Naive thymus-derived CD8-positive, alpha-beta T cell (primary cell): ENCODE results near the gene RANBP10. TPM values are rescaled to one million over a fixed set of nuclear protein-coding genes. Genes with fewer than 3 reads are reported as not detected.
"Not testable (repeated sequence)": the region's sequence is repeated elsewhere in the genome, so short reads cannot be mapped to it uniquely, and the experiment has no call there.

ENCODE experiments used
- ATAC-seq, 2 donors: fragments of 150-1000 bp; cut with Tn5 transposase in 1 of 2; sonication (Bioruptor Pico), chemical (Tn5 transposase) in 1 of 2; 1 replicate in 1 of 2; 2 replicates in 1 of 2; pipeline ENCODE4 v1.10.0; 2021; ENCODE audit warnings: mild to moderate bottlenecking in 2 of 2, moderate library complexity in 2 of 2
- POLR2A ChIA-PET: fragments of 350-600 bp; sonication (Branson Sonifier 250); formaldehyde crosslinking; loops from one replicate; lab custom pipeline; 2021; ENCODE audit warnings: antibody characterized with exemption; lab: Charles Lee
- DNase-seq, 10 donors: peaks; one replicate each; pipeline versions ENCODE4 v3.0.0 to v3.0.0-alpha.2; 2020 to 2022
- H3K27ac Mint-ChIP-seq, 10 donors: one replicate each; pipeline ENCODE4 v1.8.0; 2020 to 2022; ENCODE audit warnings: mild to moderate bottlenecking in 10 of 10, mixed read lengths in 10 of 10, moderate library complexity in 4 of 10, inconsistent platforms in 1 of 10
- H3K27me3 Mint-ChIP-seq, 5 donors: one replicate each; pipeline ENCODE4 v1.8.0; 2021 to 2022; ENCODE audit warnings: mixed read lengths in 5 of 5
- H3K36me3 Mint-ChIP-seq, 3 donors: one replicate each; pipeline ENCODE4 v1.8.0; 2020 to 2022; ENCODE audit warnings: mixed read lengths in 3 of 3, mild to moderate bottlenecking in 2 of 3, inconsistent platforms in 1 of 3
- H3K4me1 Mint-ChIP-seq, 4 donors: one replicate each; pipeline ENCODE4 v1.8.0; 2021 to 2022; ENCODE audit warnings: mixed read lengths in 4 of 4
- H3K4me3 Mint-ChIP-seq, 10 donors: one replicate each; pipeline ENCODE4 v1.8.0; 2020 to 2022; ENCODE audit warnings: mild to moderate bottlenecking in 10 of 10, mixed read lengths in 10 of 10, moderate library complexity in 6 of 10, inconsistent platforms in 1 of 10
- H3K9me3 Mint-ChIP-seq, 9 donors: one replicate each; pipeline ENCODE4 v1.8.0; 2020 to 2022; ENCODE audit warnings: mixed read lengths in 9 of 9, mild to moderate bottlenecking in 3 of 9, inconsistent platforms in 1 of 9, moderate library complexity in 1 of 9
- polyA plus RNA-seq, 3 donors: library from polyadenylated mRNA; unstranded; fragments of 300-500 nt; fragmentation: Illumina TruSeq; gene quantifications; one replicate each; pipeline ENCODE4 v1.2.3, GENCODE V29; 2021
- total RNA-seq, 8 experiments: library from RNA in 2 of 8; stranded (reverse) in 2 of 8; gene quantifications; one replicate each; pipeline ENCODE4 v1.2.3 and lab custom pipeline; 2021 to 2026

The RANBP10 gene
- total and polyA plus RNA-seq, 5 experiments from 2014 or later: 5.8 to 23.6 (median 13.8) TPM

GRCh38 chr16:67702130-67702529 lies 104.2 kb downstream of the RANBP10 start:
- Mint-ChIP-seq H3K9me3 (no peaks in the 10 kb centered on the region), H3K4me1 (peaks cover 10 to 30% (median 19%) of the 10 kb centered on the region in 4 donors), H3K36me3 (peaks cover 0 to 8% (median 2%) of the 10 kb centered on the region in 3 donors), H3K4me3 (no peak overlapping the region), H3K27ac (peak overlapping the region in 2 of 10 donors; percentile 14 to 15), H3K27me3 (no peaks in the 10 kb centered on the region)
- POLR2A ChIA-PET: no interaction called here
- ATAC-seq (no peak), DNase-seq (no peak)

GRCh38 chr16:67701420-67701819 lies 104.9 kb downstream of the RANBP10 start:
- Mint-ChIP-seq H3K27ac (peak overlapping the region in 3 of 10 donors; percentile 16 to 52 (median 16)), H3K27me3 (no peaks in the 10 kb centered on the region), H3K36me3 (peaks cover 0 to 10% (median 0%) of the 10 kb centered on the region in 3 donors), H3K4me3 (no peak overlapping the region), H3K9me3 (no peaks in the 10 kb centered on the region), H3K4me1 (peaks cover 10 to 30% (median 19%) of the 10 kb centered on the region in 4 donors)
- POLR2A ChIA-PET: no interaction called here
- no peak for DNase-seq
- no peak for ATAC-seq

- Mint-ChIP-seq H3K9me3 (no peaks in the 10 kb centered on the region), H3K27ac (no peak overlapping the region), H3K4me1 (peaks cover 10 to 25% (median 13%) of the 10 kb centered on the region in 4 donors), H3K36me3 (peaks cover 0 to 10% (median 0%) of the 10 kb centered on the region in 3 donors), H3K4me3 (no peak overlapping the region), H3K27me3 (no peaks in the 10 kb centered on the region)
- DNase-seq (no peak), ATAC-seq (no peak)
- POLR2A ChIA-PET: no interaction called here
Measured at GRCh38 chr16:67699265-67699664, 107.1 kb downstream of the RANBP10 start.

- peaks cover 0 to 10% (median 0%) of the 10 kb centered on the region in 3 donors for H3K36me3 Mint-ChIP-seq
- POLR2A ChIA-PET: no interaction called here
- H3K27ac Mint-ChIP-seq: no peak overlapping the region
- H3K9me3 Mint-ChIP-seq: no peaks in the 10 kb centered on the region
- ATAC-seq (no peak), DNase-seq (no peak)
- no peaks in the 10 kb centered on the region for H3K27me3 Mint-ChIP-seq
- H3K4me1 Mint-ChIP-seq: peaks cover 0 to 12% (median 3%) of the 10 kb centered on the region in 4 donors
- H3K4me3 Mint-ChIP-seq: no peak overlapping the region
Measured at GRCh38 chr16:67697422-67698185, 108.8 kb downstream of the RANBP10 start.

- H3K9me3 Mint-ChIP-seq: no peaks in the 10 kb centered on the region
- no peak for DNase-seq
- no peaks in the 10 kb centered on the region for H3K27me3 Mint-ChIP-seq
- POLR2A ChIA-PET: no interaction called here
- no peak overlapping the region for H3K4me3 Mint-ChIP-seq
- H3K27ac Mint-ChIP-seq: peak overlapping the region in 1 of 10 donors; percentile 15
- ATAC-seq: no peak
- peaks cover 0 to 9% (median 2%) of the 10 kb centered on the region in 4 donors for H3K4me1 Mint-ChIP-seq
- peaks cover 0 to 15% (median 0%) of the 10 kb centered on the region in 3 donors for H3K36me3 Mint-ChIP-seq
Measured at GRCh38 chr16:67694611-67695010, 111.7 kb downstream of the RANBP10 start.

- H3K27ac Mint-ChIP-seq, H3K4me1 Mint-ChIP-seq, H3K9me3 Mint-ChIP-seq, H3K4me3 Mint-ChIP-seq, H3K27me3 Mint-ChIP-seq, POLR2A ChIA-PET, ATAC-seq, DNase-seq: not testable (repeated sequence)
- H3K36me3 Mint-ChIP-seq: peaks cover 0 to 14% (median 0%) of the 10 kb centered on the region in 3 donors
Measured at GRCh38 chr16:67693517-67694285, 112.7 kb downstream of the RANBP10 start.

GRCh38 chr16:67685388-67686112 lies 120.8 kb downstream of the RANBP10 start:
- Mint-ChIP-seq H3K4me1 (peaks cover 0 to 12% (median 0%) of the 10 kb centered on the region in 4 donors), H3K27ac (no peak overlapping the region), H3K36me3 (peaks cover 0 to 24% (median 0%) of the 10 kb centered on the region in 3 donors), H3K27me3 (no peaks in the 10 kb centered on the region), H3K4me3 (no peak overlapping the region), H3K9me3 (no peaks in the 10 kb centered on the region)
- ATAC-seq (no peak), DNase-seq (peak in 1 of 10 donors; percentile 31)
- POLR2A ChIA-PET: no interaction called here

- peaks cover 0 to 22% (median 0%) of the 10 kb centered on the region in 3 donors for H3K36me3 Mint-ChIP-seq
- POLR2A ChIA-PET: no interaction called here
- no peaks in the 10 kb centered on the region for H3K27me3 Mint-ChIP-seq
- peaks cover 0 to 12% (median 0%) of the 10 kb centered on the region in 4 donors for H3K4me1 Mint-ChIP-seq
- no peaks in the 10 kb centered on the region for H3K9me3 Mint-ChIP-seq
- H3K4me3 Mint-ChIP-seq: no peak overlapping the region
- H3K27ac Mint-ChIP-seq: no peak overlapping the region
- ATAC-seq (no peak), DNase-seq (no peak)
Measured at GRCh38 chr16:67683767-67684166, 122.6 kb downstream of the RANBP10 start.

GRCh38 chr16:67679935-67680897 lies 126.1 kb downstream of the RANBP10 start:
- peaks cover 0 to under 1% (median 0%) of the 10 kb centered on the region in 4 donors for H3K4me1 Mint-ChIP-seq
- ATAC-seq: no peak
- H3K27ac Mint-ChIP-seq: peak overlapping the region in 1 of 10 donors; percentile 43
- H3K27me3 Mint-ChIP-seq: no peaks in the 10 kb centered on the region
- no peaks in the 10 kb centered on the region for H3K9me3 Mint-ChIP-seq
- peak in 1 of 10 donors; percentile 54 for DNase-seq
- POLR2A ChIA-PET: interaction anchor here (0.5 kb wide), 1 partner anchor 806 kb away, joined by 4 read pairs; no protein-coding TSS in a partner anchor
- no peak overlapping the region for H3K4me3 Mint-ChIP-seq
- H3K36me3 Mint-ChIP-seq: peaks cover 0 to 15% (median 0%) of the 10 kb centered on the region in 3 donors

- DNase-seq (peak in 1 of 10 donors; percentile 18), ATAC-seq (no peak)
- H3K4me1 Mint-ChIP-seq: peaks cover 0 to 6% (median 2%) of the 10 kb centered on the region in 4 donors
- POLR2A ChIA-PET: interaction anchor here (0.7 to 1.5 kb wide), 2 partner anchors 17 to 37 kb away, joined by 4 to 5 read pairs; partner anchors contain the start of gene PARD6A
- H3K27me3 Mint-ChIP-seq: no peaks in the 10 kb centered on the region
- no peaks in the 10 kb centered on the region for H3K9me3 Mint-ChIP-seq
- H3K27ac Mint-ChIP-seq: no peak overlapping the region
- peaks cover 0 to 8% (median 0%) of the 10 kb centered on the region in 3 donors for H3K36me3 Mint-ChIP-seq
- no peak overlapping the region for H3K4me3 Mint-ChIP-seq
Measured at GRCh38 chr16:67678354-67679023, 127.9 kb downstream of the RANBP10 start.

GRCh38 chr16:67677712-67678111 lies 128.6 kb downstream of the RANBP10 start:
- Mint-ChIP-seq H3K27me3 (no peaks in the 10 kb centered on the region), H3K36me3 (peaks cover 0 to 5% (median 0%) of the 10 kb centered on the region in 3 donors), H3K4me1 (peaks cover 0 to 8% (median 2%) of the 10 kb centered on the region in 4 donors), H3K9me3 (no peaks in the 10 kb centered on the region), H3K27ac (no peak overlapping the region), H3K4me3 (no peak overlapping the region)
- ATAC-seq: no peak
- DNase-seq: peak in 1 of 10 donors; percentile 45
- POLR2A ChIA-PET: interaction anchor here (0.7 to 1.5 kb wide), 2 partner anchors 17 to 36 kb away, joined by 4 to 5 read pairs; partner anchors contain the start of gene PARD6A
